Mammary epithelial cell (primary cell): ENCODE data around the gene FERMT2.

Experiments used
- CTCF ChIP-seq, 2 donors: IDR thresholded peaks in 1 of 2; conservative IDR thresholded peaks in 1 of 2; 2 replicates each; pipeline ENCODE4 v1.5.1; 2011 to 2012; ENCODE audit warnings: inconsistent platforms in 2 of 2, low read length in 2 of 2, mild to moderate bottlenecking in 2 of 2, control low read depth in 1 of 2, low read depth in 1 of 2; ENCODE audit not compliant: insufficient read depth in 1 of 2; ENCODE audit errors: extremely low read depth in 1 of 2
- EZH2 ChIP-seq: IDR thresholded peaks from 2 replicates; pipeline ENCODE4 v1.6.1; 2012; ENCODE audit warnings: low read length, inconsistent platforms, borderline replicate concordance

GRCh38 chr14:52877628-52878027 is 73.2 kb downstream of the FERMT2 start:
- no peak for TF ChIP-seq CTCF (conservative IDR thresholded peaks at IDR 0.05 in 1 of 2, IDR thresholded peaks at IDR 0.05 in 1 of 2; ENCODE audit: extremely low read depth in 1 of 2, insufficient read depth in 1 of 2, low read depth in 1 of 2, low read length in 2 of 2)
- no peak for TF ChIP-seq EZH2
